SK-N-SH (cell line): Measurements from ENCODE around the gene KRT35. TPM values are rescaled to one million over a fixed set of nuclear protein-coding genes. Genes with fewer than 3 reads are reported as not detected.

Experiments
- CTCF ChIA-PET: fragments of 300-600, 350-600 bp; formaldehyde crosslinking; extraction: SDS; loops from one replicate; lab custom pipeline; 2021; lab: Yijun Ruan, JAX
- POLR2A ChIA-PET: fragments of 350-600 bp; sonication (Branson Sonifier 250); formaldehyde crosslinking; extraction: SDS; loops from one replicate; lab custom pipeline; 2020; ENCODE audit warnings: antibody characterized with exemption, inconsistent platforms; lab: Yijun Ruan, JAX
- DNase-seq: peaks from one replicate; pipeline ENCODE4 v3.0.0; 2012
- H2AFZ ChIP-seq: fragments of 200-600 bp; sonication (generic); 2 replicates; pipeline ENCODE4 v1.8.1; 2016; ENCODE audit warnings: antibody characterized with exemption, mild to moderate bottlenecking, low read depth
- H3F3A ChIP-seq: fragments of 200-600 bp; sonication (generic); replicated peaks from 2 replicates; pipeline ENCODE3; 2016; ENCODE audit warnings: antibody characterized with exemption, mild to moderate bottlenecking; ENCODE audit not compliant: insufficient read depth
- H3K27ac ChIP-seq, 2 experiments: fragments of 200-500 bp in 1 of 2; fragments of 200-600 bp in 1 of 2; sonication (Bioruptor generic) in 1 of 2; sonication (generic), shearing (Covaris generic) in 1 of 2; 2 replicates each; pipeline versions ENCODE4 v1.5.1 to v1.6.1; 2014 to 2016; ENCODE audit warnings: low read depth in 2 of 2, inconsistent platforms in 1 of 2, low read length in 1 of 2, mild to moderate bottlenecking in 1 of 2, mixed read lengths in 1 of 2
- H3K27me3 ChIP-seq: fragments of 200-600 bp; sonication (generic), shearing (Covaris generic); 2 replicates; pipeline ENCODE4 v1.6.1; 2016; ENCODE audit warnings: mixed run types; ENCODE audit not compliant: insufficient read depth
- H3K36me3 ChIP-seq, 2 experiments: fragments of 200-500 bp in 1 of 2; fragments of 200-600 bp in 1 of 2; sonication (Bioruptor generic) in 1 of 2; sonication (generic) in 1 of 2; replicated peaks in 1 of 2; 2 replicates each; pipeline versions ENCODE3 to v1.5.1; 2014 to 2016; ENCODE audit warnings: low read length in 1 of 2, mild to moderate bottlenecking in 1 of 2; ENCODE audit not compliant: insufficient read depth in 2 of 2, control insufficient read depth in 1 of 2
- H3K4me1 ChIP-seq, 2 experiments: fragments of 200-500 bp in 1 of 2; fragments of 200-600 bp in 1 of 2; sonication (Bioruptor generic) in 1 of 2; sonication (generic), shearing (Covaris generic) in 1 of 2; 2 replicates each; pipeline versions ENCODE4 v1.5.1 to v1.6.1; 2014 to 2016; ENCODE audit warnings: low read depth in 1 of 2, low read length in 1 of 2, mixed run types in 1 of 2; ENCODE audit not compliant: insufficient read depth in 2 of 2, control insufficient read depth in 1 of 2
- H3K4me2 ChIP-seq: fragments of 200-600 bp; sonication (generic), shearing (Covaris generic); 2 replicates; pipeline ENCODE4 v1.6.1; 2017; ENCODE audit warnings: mixed run types
- H3K4me3 ChIP-seq, 2 experiments: fragments of 200-500 bp in 1 of 2; fragments of 200-600 bp in 1 of 2; sonication (Bioruptor generic) in 1 of 2; sonication (generic), shearing (Covaris generic) in 1 of 2; 2 replicates each; pipeline versions ENCODE4 v1.5.1 to v1.8.1; 2014 to 2016; ENCODE audit warnings: low read depth in 2 of 2, inconsistent platforms in 1 of 2, low read length in 1 of 2, mild to moderate bottlenecking in 1 of 2, mixed read lengths in 1 of 2, moderate library complexity in 1 of 2
- H3K79me2 ChIP-seq: fragments of 200-600 bp; sonication (generic); 2 replicates; pipeline ENCODE4 v1.8.1; 2017; ENCODE audit warnings: mild to moderate bottlenecking; ENCODE audit not compliant: insufficient read depth
- H3K9ac ChIP-seq: fragments of 200-600 bp; sonication (generic); 2 replicates; pipeline ENCODE4 v1.6.1; 2017; ENCODE audit warnings: mixed run types
- H3K9me2 ChIP-seq: fragments of 200-600 bp; sonication (generic); 2 replicates; pipeline ENCODE4 v1.6.1; 2017; ENCODE audit warnings: mixed run types
- H3K9me3 ChIP-seq: fragments of 200-600 bp; sonication (generic); 2 replicates; pipeline ENCODE4 v1.6.1; 2017; ENCODE audit warnings: mixed run types, mild to moderate bottlenecking, moderate library complexity
- H4K20me1 ChIP-seq: fragments of 200-600 bp; sonication (generic); 2 replicates; pipeline ENCODE4 v1.6.1; 2017; ENCODE audit warnings: mild to moderate bottlenecking, mixed run types; ENCODE audit not compliant: insufficient read depth
- GATA2 ChIP-seq: sonication (generic); formaldehyde crosslinking; IDR thresholded peaks from 2 replicates; pipeline ENCODE4 v1.5.0; 2020; ENCODE audit warnings: mild to moderate bottlenecking, missing genetic modification reagents
- JUND ChIP-seq: IDR thresholded peaks from 2 replicates; pipeline ENCODE4 v1.4.0; 2012
- NFIC ChIP-seq: IDR thresholded peaks from 2 replicates; pipeline ENCODE4 v1.4.0; 2012; ENCODE audit warnings: borderline replicate concordance
- RAD21 ChIP-seq: IDR thresholded peaks from 2 replicates; pipeline ENCODE4 v1.6.1; 2012; ENCODE audit warnings: mild to moderate bottlenecking, low read length
- YY1 ChIP-seq: IDR thresholded peaks from 2 replicates; pipeline ENCODE4 v1.4.0; 2012; ENCODE audit warnings: low read depth, mild to moderate bottlenecking
- WGBS: methylation state at CpG from one replicate; pipeline ENCODE4 v1.1.6; 2017; ENCODE audit warnings: low lambda C conversion rate; 5-methylcytosine and 5-hydroxymethylcytosine counted together
- polyA plus RNA-seq, 3 experiments: library from polyadenylated mRNA; depleted of rRNA; stranded (reverse); fragments of >200 nt; gene quantifications; 2 replicates each; pipeline ENCODE4 v1.2.3, GENCODE V29; 2012
- TF ChIP-seq, protein P1 (sequence below): IDR thresholded peaks from 2 replicates; pipeline ENCODE4 v1.4.0; 2012; ENCODE audit warnings: low read depth, borderline replicate concordance
- TF ChIP-seq, protein P2 (sequence below): IDR thresholded peaks from 2 replicates; pipeline ENCODE4 v1.4.0; 2012; ENCODE audit warnings: low read depth
- TF ChIP-seq, protein P3 (sequence below): IDR thresholded peaks from 2 replicates; pipeline ENCODE4; 2012

The KRT35 gene
- polyA plus RNA-seq, 1 of the 3 experiments (the other 2 are of a cell fraction): not detected

DNA sequence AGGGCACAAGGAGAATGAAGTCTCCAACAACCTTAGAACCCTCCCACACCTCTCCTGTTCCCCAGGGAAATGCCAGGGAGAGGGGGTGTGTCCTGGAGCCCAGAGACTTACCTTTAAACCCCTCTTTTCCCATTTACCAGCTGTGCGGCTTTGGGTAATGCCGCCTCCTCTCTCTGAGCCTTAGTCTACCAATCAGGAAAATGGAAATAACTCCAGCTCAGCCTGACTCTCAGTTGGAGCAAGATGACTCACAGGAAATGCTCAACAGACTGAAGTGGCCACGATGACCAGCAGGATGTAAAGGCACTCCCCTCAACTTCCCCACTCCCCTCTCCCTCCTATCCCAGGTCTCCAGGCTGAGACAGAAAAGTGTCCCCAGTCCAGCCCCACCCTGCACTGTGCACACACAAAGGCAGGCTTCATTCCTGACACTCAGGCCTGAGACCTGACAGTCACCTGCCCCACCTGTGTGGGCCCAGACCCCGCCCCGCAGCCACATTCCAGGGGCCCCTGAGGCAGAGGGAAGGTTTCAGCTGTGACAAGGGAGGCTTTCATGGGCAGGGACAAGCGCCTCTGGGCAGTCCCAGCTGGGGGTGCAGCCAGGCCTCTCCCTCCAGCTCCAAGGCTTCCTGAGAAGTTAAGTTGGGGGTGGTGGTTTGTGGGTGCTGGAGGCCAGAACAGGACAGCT is 40.8 kb upstream of the KRT35 start (continued):
- TF ChIP-seq, protein P1, sequence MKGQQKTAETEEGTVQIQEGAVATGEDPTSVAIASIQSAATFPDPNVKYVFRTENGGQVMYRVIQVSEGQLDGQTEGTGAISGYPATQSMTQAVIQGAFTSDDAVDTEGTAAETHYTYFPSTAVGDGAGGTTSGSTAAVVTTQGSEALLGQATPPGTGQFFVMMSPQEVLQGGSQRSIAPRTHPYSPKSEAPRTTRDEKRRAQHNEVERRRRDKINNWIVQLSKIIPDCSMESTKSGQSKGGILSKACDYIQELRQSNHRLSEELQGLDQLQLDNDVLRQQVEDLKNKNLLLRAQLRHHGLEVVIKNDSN: no peak
- TF ChIP-seq, protein P2, sequence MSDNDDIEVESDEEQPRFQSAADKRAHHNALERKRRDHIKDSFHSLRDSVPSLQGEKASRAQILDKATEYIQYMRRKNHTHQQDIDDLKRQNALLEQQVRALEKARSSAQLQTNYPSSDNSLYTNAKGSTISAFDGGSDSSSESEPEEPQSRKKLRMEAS: peak; percentile 74; the same call in 1 of the 2 replicates
- TF ChIP-seq, all 33 proteins: peak for 8

DNA sequence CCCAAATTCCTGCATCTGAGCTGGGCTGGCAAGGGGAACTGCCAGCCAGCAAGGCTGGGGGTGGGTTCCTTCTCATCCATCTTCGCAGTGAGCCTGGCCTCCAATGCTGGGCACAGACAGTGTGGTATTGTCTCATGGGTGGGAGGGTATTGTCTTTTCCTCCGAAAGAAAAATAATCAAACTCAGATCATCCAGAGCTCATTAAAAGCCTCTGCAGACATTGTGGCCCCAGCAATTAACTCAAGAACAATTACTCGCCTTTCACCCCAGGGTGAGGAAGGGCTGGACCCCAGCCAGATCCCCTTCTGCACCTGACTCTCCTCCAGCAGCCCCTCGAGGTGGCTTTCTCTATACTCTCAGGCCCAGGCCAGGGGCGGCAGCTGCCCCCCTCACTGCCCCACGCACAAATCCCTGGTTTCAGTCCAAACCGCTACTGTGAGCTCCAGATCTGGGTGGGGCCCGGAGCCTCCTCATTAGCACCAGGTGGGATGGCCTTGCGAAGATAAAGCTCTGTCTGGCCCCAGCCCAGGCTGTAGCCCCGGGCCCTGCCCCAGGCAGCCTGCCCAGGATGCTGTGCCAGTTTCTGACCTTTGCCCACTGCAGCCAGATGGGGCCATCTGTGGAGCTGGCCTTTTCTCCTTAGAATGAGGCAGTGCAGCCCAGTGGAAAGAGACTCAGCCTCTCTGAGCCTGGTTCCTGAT is 40.0 kb upstream of the KRT35 start:
- Histone ChIP-seq H3F3A (peaks cover 2% of the 10 kb centered on the region), H3K9me3 (no peaks in the 10 kb centered on the region), H3K4me1 (peaks cover 41 to 61% of the 10 kb centered on the region in 2 experiments), H3K9ac (peak overlapping the region; percentile 51; the same call in 1 of the 2 replicates), H3K79me2 (no peaks in the 10 kb centered on the region), H3K4me3 (no peak overlapping the region), H3K27me3 (no peaks in the 10 kb centered on the region), H3K4me2 (peak overlapping the region; percentile 66), H4K20me1 (no peaks in the 10 kb centered on the region), H3K27ac (peak overlapping the region; percentile 59 to 75), H3K36me3 (no peaks in the 10 kb centered on the region), H3K9me2 (no peaks in the 10 kb centered on the region), H2AFZ (no peak overlapping the region; the same call in 1 of the 2 replicates)
- peak; percentile 77 for DNase-seq
- TF ChIP-seq, protein P1: no peak
- TF ChIP-seq NFIC: 0 out of 2 replicates have a peak, but pooled peaks have one; percentile 29
- TF ChIP-seq YY1: no peak
- TF ChIP-seq, protein P3, sequence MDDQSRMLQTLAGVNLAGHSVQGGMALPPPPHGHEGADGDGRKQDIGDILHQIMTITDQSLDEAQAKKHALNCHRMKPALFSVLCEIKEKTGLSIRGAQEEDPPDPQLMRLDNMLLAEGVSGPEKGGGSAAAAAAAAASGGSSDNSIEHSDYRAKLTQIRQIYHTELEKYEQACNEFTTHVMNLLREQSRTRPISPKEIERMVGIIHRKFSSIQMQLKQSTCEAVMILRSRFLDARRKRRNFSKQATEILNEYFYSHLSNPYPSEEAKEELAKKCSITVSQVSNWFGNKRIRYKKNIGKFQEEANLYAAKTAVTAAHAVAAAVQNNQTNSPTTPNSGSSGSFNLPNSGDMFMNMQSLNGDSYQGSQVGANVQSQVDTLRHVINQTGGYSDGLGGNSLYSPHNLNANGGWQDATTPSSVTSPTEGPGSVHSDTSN: no peak
- peak; percentile 2; the same call in 1 of the 2 replicates for TF ChIP-seq RAD21
- TF ChIP-seq JUND: no peak
- TF ChIP-seq GATA2 (CRISPR knock-in tag): peak; percentile 53
- CTCF ChIA-PET: interaction anchor here (1.0 to 6.1 kb wide), 10 partner anchors 9 to 145 kb away, joined by 3 to 124 read pairs (median 4); no protein-coding TSS in a partner anchor
- WGBS: 60% methylated on average over 8 of the region's 10 CpGs
- POLR2A ChIA-PET: interaction anchor here (0.6 to 3.3 kb wide), 10 partner anchors 9 to 604 kb away, joined by 3 to 30 read pairs (median 3); partner anchors contain the start of gene EIF1
